Measurements from ENCODE around the gene ARHGEF16.

Gene ARHGEF16

DNA sequence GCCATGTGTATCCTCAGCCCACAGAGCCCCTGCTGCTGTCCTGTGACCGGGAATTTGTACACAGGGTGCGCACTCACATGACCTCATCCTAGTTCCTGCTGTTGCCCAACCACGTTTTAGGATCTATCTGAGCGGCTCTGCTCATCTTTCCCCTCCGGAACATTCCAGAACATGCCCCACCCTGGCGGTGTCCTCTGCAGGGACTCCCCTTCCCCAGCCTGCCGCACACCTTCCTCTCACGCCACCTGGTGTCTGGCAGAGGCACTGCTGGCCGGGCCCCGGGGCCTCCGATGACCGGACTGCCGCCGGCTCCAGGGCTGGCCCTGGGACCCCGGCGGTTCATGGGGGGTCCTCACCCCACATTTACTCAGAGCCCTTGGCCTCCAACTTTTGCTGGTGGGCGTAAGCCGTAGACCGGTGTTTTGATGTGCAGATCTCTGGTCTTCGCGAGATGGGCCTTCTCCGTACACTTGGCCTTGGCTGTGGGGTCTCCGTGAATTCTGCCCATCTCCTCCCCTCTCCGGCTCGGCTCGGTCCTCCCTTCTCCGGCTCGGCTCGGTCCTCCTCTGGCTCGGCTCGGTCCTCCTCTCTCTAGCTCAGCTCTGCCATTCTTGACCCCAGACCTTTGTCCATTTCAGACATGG lies 29.5 kb downstream of the ARHGEF16 start:
- no peaks in the 10 kb centered on the region for H3K27me3 ChIP-seq (ENCODE audit: control insufficient read depth, insufficient read depth, low read length, poor library complexity, severe bottlenecking)
- H3K36me3 ChIP-seq (ENCODE audit: control insufficient read depth, insufficient read depth, low read length), result no peaks in the 10 kb centered on the region
- no peaks in the 10 kb centered on the region for H3K4me1 ChIP-seq (ENCODE audit: control insufficient read depth, insufficient read depth, low read length)
- H3K9me3 ChIP-seq (ENCODE audit: control insufficient read depth, low read length), result no peaks in the 10 kb centered on the region
- H3K4me3 ChIP-seq (ENCODE audit: insufficient read depth, low read depth, low read length), result no peak overlapping the region
- no peak overlapping the region for H3K27ac ChIP-seq (ENCODE audit: insufficient read depth, low read depth, low read length, poor library complexity, severe bottlenecking)
- WGBS, 2 experiments, result 67 to 68% methylated on average over 31 of the region's 31 CpGs

GRCh38 chr1:3485016-3485415 lies 30.6 kb downstream of the ARHGEF16 start:
- Histone ChIP-seq H3K27ac (ENCODE audit: insufficient read depth, low read depth, low read length, poor library complexity, severe bottlenecking) (no peak overlapping the region), H3K4me3 (ENCODE audit: insufficient read depth, low read depth, low read length) (no peak overlapping the region), H3K27me3 (ENCODE audit: control insufficient read depth, insufficient read depth, low read length, poor library complexity, severe bottlenecking) (no peaks in the 10 kb centered on the region), H3K9me3 (ENCODE audit: control insufficient read depth, low read length) (no peaks in the 10 kb centered on the region), H3K4me1 (ENCODE audit: control insufficient read depth, insufficient read depth, low read length) (no peaks in the 10 kb centered on the region), H3K36me3 (ENCODE audit: control insufficient read depth, insufficient read depth, low read length) (no peaks in the 10 kb centered on the region)
- WGBS, 2 experiments, result 94 to 95% methylated on average over 14 of the region's 14 CpGs

- Histone ChIP-seq H3K4me3 (ENCODE audit: insufficient read depth, low read depth, low read length) (no peak overlapping the region), H3K36me3 (ENCODE audit: control insufficient read depth, insufficient read depth, low read length) (no peaks in the 10 kb centered on the region), H3K27me3 (ENCODE audit: control insufficient read depth, insufficient read depth, low read length, poor library complexity, severe bottlenecking) (no peaks in the 10 kb centered on the region), H3K9me3 (ENCODE audit: control insufficient read depth, low read length) (no peaks in the 10 kb centered on the region), H3K4me1 (ENCODE audit: control insufficient read depth, insufficient read depth, low read length) (no peaks in the 10 kb centered on the region), H3K27ac (ENCODE audit: insufficient read depth, low read depth, low read length, poor library complexity, severe bottlenecking) (no peak overlapping the region)
- 94 to 97% methylated on average over 4 of the region's 4 CpGs for WGBS, 2 experiments
Measured at GRCh38 chr1:3488432-3488831, 34.0 kb downstream of the ARHGEF16 start.

DNA sequence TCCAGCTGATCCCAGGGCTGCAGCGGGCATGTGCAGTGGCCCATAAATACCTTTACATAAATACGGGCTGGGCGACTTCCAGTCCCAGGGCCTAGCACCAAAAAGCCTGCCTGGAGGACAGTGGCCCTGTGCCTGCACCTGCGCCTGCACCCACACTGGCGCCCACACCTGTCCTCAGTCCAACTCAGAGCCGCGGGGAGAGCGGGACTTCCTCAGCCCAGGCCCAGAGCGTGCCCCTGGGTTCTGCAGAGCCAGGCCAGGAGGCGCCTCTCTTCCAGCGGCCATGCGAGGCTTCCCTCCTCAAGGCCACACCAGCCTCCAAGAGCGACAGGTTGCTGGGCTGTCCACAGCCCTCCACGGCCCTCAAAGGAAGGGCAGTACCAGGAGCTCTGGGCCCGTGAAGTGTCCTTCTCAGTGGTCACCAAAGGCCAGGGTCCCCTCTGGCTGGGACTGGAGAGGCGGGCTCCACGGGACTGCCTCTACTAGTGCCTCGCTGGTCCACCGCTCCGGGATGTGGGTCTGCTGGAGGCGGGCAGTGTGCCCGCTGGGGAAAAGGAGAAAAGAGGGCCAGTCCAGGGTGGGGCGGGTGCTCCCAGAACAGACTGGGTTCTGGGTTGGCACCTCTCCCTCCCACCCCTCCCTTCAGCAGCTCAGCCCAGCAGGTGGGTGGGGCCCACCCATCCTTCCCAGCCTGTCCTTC lies 35.7 kb downstream of the ARHGEF16 start:
- no peak overlapping the region for H3K27ac ChIP-seq (ENCODE audit: insufficient read depth, low read depth, low read length, poor library complexity, severe bottlenecking)
- no peak overlapping the region for H3K4me3 ChIP-seq (ENCODE audit: insufficient read depth, low read depth, low read length)
- H3K4me1 ChIP-seq (ENCODE audit: control insufficient read depth, insufficient read depth, low read length), result no peaks in the 10 kb centered on the region
- H3K9me3 ChIP-seq (ENCODE audit: control insufficient read depth, low read length), result no peaks in the 10 kb centered on the region
- no peaks in the 10 kb centered on the region for H3K36me3 ChIP-seq (ENCODE audit: control insufficient read depth, insufficient read depth, low read length)
- 93 to 95% methylated on average over 23 of the region's 23 CpGs for WGBS, 2 experiments
- H3K27me3 ChIP-seq (ENCODE audit: control insufficient read depth, insufficient read depth, low read length, poor library complexity, severe bottlenecking), result no peaks in the 10 kb centered on the region

DNA sequence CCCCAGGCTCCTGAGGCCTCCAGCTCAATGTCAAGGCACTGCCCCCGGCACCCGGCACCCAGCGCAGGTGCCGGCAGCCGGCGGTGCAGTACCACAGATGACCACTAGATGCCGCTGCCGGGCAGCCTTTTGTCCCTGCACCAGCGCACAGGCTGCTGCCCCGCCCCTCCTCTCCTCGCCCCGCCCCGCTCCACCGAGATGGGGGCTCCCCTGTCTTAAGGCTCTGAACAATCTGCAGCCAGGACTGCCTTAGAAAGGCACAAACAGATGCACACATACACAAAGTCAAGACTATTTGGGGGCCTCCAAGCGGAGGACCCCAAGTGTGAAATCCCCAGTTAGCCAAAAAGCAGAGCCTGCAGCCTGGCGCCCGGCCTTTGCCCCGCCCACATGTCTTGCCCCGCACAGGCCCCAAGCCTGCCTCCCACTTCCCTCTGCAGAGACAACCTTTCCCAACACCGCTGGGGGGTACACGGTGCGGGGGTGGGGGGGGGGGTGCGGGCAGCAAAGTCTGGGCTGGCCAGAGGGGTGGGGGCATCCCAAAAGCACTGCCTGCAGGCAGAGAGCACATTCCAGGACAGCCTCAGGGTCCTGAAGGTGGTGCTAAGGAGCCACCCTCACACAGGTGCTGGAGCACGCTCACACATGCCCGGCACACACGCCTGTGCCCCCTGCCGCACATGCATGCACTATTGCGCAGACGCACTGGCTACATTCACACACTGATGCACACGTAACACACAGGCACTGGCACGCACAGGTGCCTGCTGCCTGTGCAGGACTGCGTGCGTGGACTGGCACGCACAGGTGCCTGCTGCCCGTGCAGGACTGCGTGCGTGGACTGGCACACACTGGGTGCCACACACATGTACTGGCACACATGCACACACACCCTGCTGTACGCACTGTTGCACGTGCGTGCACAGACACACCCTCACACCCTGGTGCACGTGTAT lies 37.1 kb downstream of the ARHGEF16 start:
- Histone ChIP-seq H3K27me3 (ENCODE audit: control insufficient read depth, insufficient read depth, low read length, poor library complexity, severe bottlenecking) (no peaks in the 10 kb centered on the region), H3K27ac (ENCODE audit: insufficient read depth, low read depth, low read length, poor library complexity, severe bottlenecking) (no peak overlapping the region), H3K36me3 (ENCODE audit: control insufficient read depth, insufficient read depth, low read length) (no peaks in the 10 kb centered on the region), H3K4me3 (ENCODE audit: insufficient read depth, low read depth, low read length) (peak overlapping the region; percentile 22), H3K4me1 (ENCODE audit: control insufficient read depth, insufficient read depth, low read length) (no peaks in the 10 kb centered on the region), H3K9me3 (ENCODE audit: control insufficient read depth, low read length) (no peaks in the 10 kb centered on the region)
- WGBS, 2 experiments, result 45 to 50% methylated on average over 39 to 41 of the region's 41 CpGs

- 94% methylated on average over 17 of the region's 17 CpGs for WGBS, 2 experiments
Measured at GRCh38 chr1:3492545-3493246, 38.2 kb downstream of the ARHGEF16 start.

DNA sequence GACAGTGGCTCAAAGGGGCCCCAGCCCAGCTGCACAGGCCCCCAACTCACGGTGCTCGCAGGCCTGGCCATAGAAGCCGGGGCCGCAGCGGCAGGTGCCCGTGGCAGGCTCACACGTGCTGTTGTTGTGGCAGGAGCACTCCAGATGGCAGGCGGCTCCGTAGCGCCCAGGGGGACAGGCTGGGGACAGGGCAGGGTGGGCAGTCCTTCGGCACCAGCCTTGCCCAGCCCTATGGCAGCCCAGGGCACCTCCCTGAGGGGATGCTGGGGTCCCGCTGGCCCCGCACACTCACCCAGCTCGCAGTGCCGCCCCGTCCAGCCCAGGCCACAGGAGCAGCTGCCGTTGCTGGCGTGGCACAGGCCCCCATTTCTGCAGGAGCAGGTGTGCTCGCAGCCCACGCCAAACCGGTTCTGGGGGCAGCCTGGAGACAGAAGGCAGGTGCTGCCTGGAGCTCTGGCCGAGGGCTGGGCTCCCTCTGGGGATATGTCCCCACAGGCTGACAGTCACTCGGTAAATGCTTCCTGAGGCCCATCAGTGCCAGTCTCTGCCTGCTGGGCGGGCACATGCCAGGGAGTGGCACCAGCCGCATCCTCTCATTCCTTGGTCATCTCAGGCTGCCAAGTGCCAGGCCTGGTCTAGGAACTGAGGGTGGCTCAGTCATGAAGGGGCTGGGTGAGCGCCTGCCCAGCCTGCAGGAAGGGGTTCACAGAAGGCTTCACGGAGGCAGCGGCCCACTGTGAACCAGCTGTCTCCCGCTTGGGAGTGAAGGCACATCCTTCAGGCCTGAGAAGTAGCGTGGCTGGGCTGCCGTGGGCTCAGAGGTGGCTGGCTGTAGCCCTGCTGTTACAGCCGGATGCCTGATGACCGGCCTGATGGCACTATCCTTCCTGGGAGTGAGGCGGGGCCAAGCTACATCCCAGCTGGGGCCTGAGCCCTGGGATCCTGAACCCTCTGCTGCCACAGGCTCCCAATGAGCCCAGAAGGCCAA lies 40.1 kb downstream of the ARHGEF16 start:
- H3K27ac ChIP-seq (ENCODE audit: insufficient read depth, low read depth, low read length, poor library complexity, severe bottlenecking), result no peak overlapping the region
- no peak overlapping the region for H3K4me3 ChIP-seq (ENCODE audit: insufficient read depth, low read depth, low read length)
- H3K9me3 ChIP-seq (ENCODE audit: control insufficient read depth, low read length), result no peaks in the 10 kb centered on the region
- H3K27me3 ChIP-seq (ENCODE audit: control insufficient read depth, insufficient read depth, low read length, poor library complexity, severe bottlenecking), result no peaks in the 10 kb centered on the region
- WGBS, 2 experiments, result 92 to 93% methylated on average over 34 of the region's 34 CpGs
- no peaks in the 10 kb centered on the region for H3K36me3 ChIP-seq (ENCODE audit: control insufficient read depth, insufficient read depth, low read length)
- H3K4me1 ChIP-seq (ENCODE audit: control insufficient read depth, insufficient read depth, low read length), result no peaks in the 10 kb centered on the region

More at GRCh38 chr1:3492545-3493246, 38.2 kb downstream of the ARHGEF16 start:
- Histone ChIP-seq H3K9me3 (ENCODE audit: control insufficient read depth, low read length) (no peaks in the 10 kb centered on the region), H3K36me3 (ENCODE audit: control insufficient read depth, insufficient read depth, low read length) (no peaks in the 10 kb centered on the region), H3K4me1 (ENCODE audit: control insufficient read depth, insufficient read depth, low read length) (no peaks in the 10 kb centered on the region), H3K27ac (ENCODE audit: insufficient read depth, low read depth, low read length, poor library complexity, severe bottlenecking) (no peak overlapping the region), H3K4me3 (ENCODE audit: insufficient read depth, low read depth, low read length) (no peak overlapping the region), H3K27me3 (ENCODE audit: control insufficient read depth, insufficient read depth, low read length, poor library complexity, severe bottlenecking) (no peaks in the 10 kb centered on the region)

GRCh38 chr1:3495776-3496745 lies 41.6 kb downstream of the ARHGEF16 start:
- no peaks in the 10 kb centered on the region for H3K9me3 ChIP-seq (ENCODE audit: control insufficient read depth, low read length)

More at GRCh38 chr1:3495776-3496745, 41.6 kb downstream of the ARHGEF16 start:
- Histone ChIP-seq H3K4me3 (ENCODE audit: insufficient read depth, low read depth, low read length) (no peak overlapping the region), H3K27me3 (ENCODE audit: control insufficient read depth, insufficient read depth, low read length, poor library complexity, severe bottlenecking) (no peaks in the 10 kb centered on the region), H3K36me3 (ENCODE audit: control insufficient read depth, insufficient read depth, low read length) (no peaks in the 10 kb centered on the region), H3K4me1 (ENCODE audit: control insufficient read depth, insufficient read depth, low read length) (no peaks in the 10 kb centered on the region), H3K27ac (ENCODE audit: insufficient read depth, low read depth, low read length, poor library complexity, severe bottlenecking) (no peak overlapping the region)
- 88 to 90% methylated on average over 36 of the region's 36 CpGs for WGBS, 2 experiments

All from ectodermal cell (in vitro differentiated cells).